Measurements from ENCODE around the gene MYH10.
A peak's percentile ranks its signal among the peaks of the same experiment; 100 is the strongest.
"Not testable (repeated sequence)": the region's sequence is repeated elsewhere in the genome, so short reads cannot be mapped to it uniquely, and the experiment has no call there.

MYH10 gene

DNA sequence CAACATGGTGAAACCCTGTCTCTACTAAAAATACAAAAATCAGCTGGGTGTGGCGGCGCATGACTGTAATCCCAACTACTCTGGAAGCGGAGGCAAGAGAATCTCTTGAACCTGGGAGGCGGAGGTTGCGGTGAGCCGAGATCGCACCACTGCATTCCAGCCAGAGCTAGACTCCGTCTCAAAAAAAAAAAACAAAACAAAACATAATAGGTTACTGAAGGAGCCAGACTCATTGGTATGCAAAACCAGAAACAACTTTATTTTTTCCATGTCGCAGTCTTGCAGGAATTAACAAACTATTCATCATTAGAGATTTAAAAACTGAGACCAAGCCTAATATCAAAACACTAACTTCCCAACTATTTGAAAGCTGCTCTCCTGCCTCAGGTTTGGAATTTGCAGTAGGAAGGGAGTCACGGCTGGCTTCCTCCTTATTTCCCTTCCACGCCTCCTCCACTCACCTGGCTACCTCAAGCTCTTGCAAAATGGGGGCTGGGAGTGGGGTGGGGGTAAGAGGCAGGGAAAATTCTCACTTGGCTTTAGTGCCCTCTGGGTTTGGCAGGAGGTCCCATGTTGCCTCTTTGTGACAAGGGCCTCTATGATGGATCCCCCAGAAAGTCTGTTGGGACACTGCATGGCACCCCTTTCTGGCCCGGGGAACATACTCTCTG, 34.1 kb upstream of the MYH10 start:
- no peaks in the 10 kb centered on the region for H3K9me3 ChIP-seq
- no peak overlapping the region for H3K4me3 ChIP-seq
- H3K36me3 ChIP-seq: no peaks in the 10 kb centered on the region
- DNase-seq: no peak
- H3K27me3 ChIP-seq: no peaks in the 10 kb centered on the region
- peak overlapping the region; percentile 67 to 69 for H3K27ac ChIP-seq
- peaks cover 0 to 31% (median 7%) of the 10 kb centered on the region in 4 donors for H3K4me1 ChIP-seq
- intact Hi-C loops (cut with DNase I; ENCODE audit: low total_unique reads): no loop called here
- no peak for TF ChIP-seq CTCF (IDR thresholded peaks at IDR 0.05)

GRCh38 chr17:8662973-8663372, 32.4 kb upstream of the MYH10 start:
- intact Hi-C loops (cut with DNase I; ENCODE audit: low total_unique reads): no loop called here

GRCh38 chr17:8662076-8662831, 31.7 kb upstream of the MYH10 start:
- Histone ChIP-seq H3K27me3 (no peaks in the 10 kb centered on the region), H3K4me3 (no peak overlapping the region), H3K4me1 (peaks cover 0 to 23% (median 7%) of the 10 kb centered on the region in 4 donors), H3K27ac (peak overlapping the region; percentile 67 to 69), H3K9me3 (no peaks in the 10 kb centered on the region), H3K36me3 (no peaks in the 10 kb centered on the region)
- TF ChIP-seq CTCF (IDR thresholded peaks at IDR 0.05): no peak
- DNase-seq: no peak
- intact Hi-C loops (cut with DNase I; ENCODE audit: low total_unique reads): no loop called here

More at GRCh38 chr17:8662973-8663372, 32.4 kb upstream of the MYH10 start:
- no peak overlapping the region for H3K4me3 ChIP-seq
- no peak for DNase-seq
- H3K36me3 ChIP-seq: no peaks in the 10 kb centered on the region
- peaks cover 0 to 23% (median 7%) of the 10 kb centered on the region in 4 donors for H3K4me1 ChIP-seq
- TF ChIP-seq CTCF (IDR thresholded peaks at IDR 0.05): no peak
- no peaks in the 10 kb centered on the region for H3K9me3 ChIP-seq
- H3K27ac ChIP-seq: peak overlapping the region; percentile 67 to 69
- H3K27me3 ChIP-seq: no peaks in the 10 kb centered on the region

GRCh38 chr17:8660709-8661108, 30.2 kb upstream of the MYH10 start:
- H3K9me3 ChIP-seq; H3K4me3 ChIP-seq; DNase-seq; H3K36me3 ChIP-seq; intact Hi-C loops (cut with DNase I; ENCODE audit: low total_unique reads); H3K27ac ChIP-seq; H3K27me3 ChIP-seq: not testable (repeated sequence)
- H3K4me1 ChIP-seq: peaks cover 0 to 19% (median 7%) of the 10 kb centered on the region in 4 donors

GRCh38 chr17:8659758-8660410, 29.4 kb upstream of the MYH10 start:
- Histone ChIP-seq H3K27ac (no peak overlapping the region), H3K9me3 (peaks cover 0 to 9% (median 6%) of the 10 kb centered on the region in 3 donors), H3K27me3 (no peaks in the 10 kb centered on the region), H3K4me3 (no peak overlapping the region), H3K36me3 (no peaks in the 10 kb centered on the region), H3K4me1 (peaks cover 0 to 17% (median 7%) of the 10 kb centered on the region in 4 donors)
- no peak for DNase-seq
- TF ChIP-seq CTCF (IDR thresholded peaks at IDR 0.05): no peak
- intact Hi-C loops (cut with DNase I; ENCODE audit: low total_unique reads): loop anchor here (5.0 kb wide), 1 partner anchor 72 kb away; no protein-coding TSS in a partner anchor

Data from tibial artery (tissue), 4 donors.